ENCODE data around the gene NRXN3. TPM values are rescaled to one million over a fixed set of nuclear protein-coding genes. Genes with fewer than 3 reads are reported as not detected.
"Not testable (repeated sequence)": the region's sequence is repeated elsewhere in the genome, so short reads cannot be mapped to it uniquely, and the experiment has no call there.

The NRXN3 gene
- total and polyA plus RNA-seq, 2 experiments from 2014 or later: 0.08 to 0.11 TPM

DNA sequence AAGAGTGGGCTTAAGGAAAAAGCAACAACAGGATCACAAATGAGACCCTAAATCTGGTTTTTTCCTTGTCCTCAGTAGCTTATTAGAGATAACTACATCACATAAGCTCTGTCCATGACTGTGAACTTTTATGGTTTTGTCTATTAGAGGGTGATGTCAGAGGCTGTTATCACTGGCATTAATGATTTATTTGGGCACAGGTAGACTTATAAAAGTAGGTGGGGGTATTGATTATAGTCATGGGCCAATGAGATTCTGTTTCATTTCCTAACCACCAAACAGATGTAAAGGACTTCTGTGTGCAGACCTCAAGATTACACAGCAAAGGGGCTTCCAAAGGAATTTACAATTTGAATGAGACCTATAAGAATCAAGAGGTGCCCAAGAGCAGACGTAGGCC is 316.4 kb downstream of the NRXN3 start:
- Histone ChIP-seq H3K27me3 (replicated peaks; ENCODE audit: insufficient read depth) (no peaks in the 10 kb centered on the region), H3K4me3 (no peak overlapping the region), H3K4me2 (ENCODE audit: unreplicated experiment) (no peak overlapping the region), H3K9me3 (ENCODE audit: low read depth) (no peaks in the 10 kb centered on the region), H3K36me3 (ENCODE audit: low read depth) (no peaks in the 10 kb centered on the region), H3K79me2 (ENCODE audit: insufficient read depth) (no peaks in the 10 kb centered on the region), H3K27ac (no peak overlapping the region), H3K9me2 (ENCODE audit: insufficient read depth) (no peaks in the 10 kb centered on the region), H4K20me1 (ENCODE audit: insufficient read depth) (no peaks in the 10 kb centered on the region), H3K4me1 (ENCODE audit: insufficient read depth) (no peaks in the 10 kb centered on the region), H2AFZ (no peak overlapping the region), H3F3A (ENCODE audit: insufficient read depth) (no peaks in the 10 kb centered on the region), H3K9ac (no peak overlapping the region)
- no peak for TF ChIP-seq EZH2 (IDR thresholded peaks at IDR 0.05; ENCODE audit: insufficient read depth, poor library complexity, severe bottlenecking)
- no peak for TF ChIP-seq EZH2phosphoT487 (IDR thresholded peaks at IDR 0.05; ENCODE audit: insufficient read depth, low read depth)
- in situ Hi-C loops (cut with MboI): no loop called here
- no peak for DNase-seq
- WGBS, 2 experiments (ENCODE audit: low coverage in 1 of 2, low lambda C conversion rate in 2 of 2, missing lambda C conversion rate in 2 of 2): 7 to 13% methylated on average over 1 of the region's 1 CpG

DNA sequence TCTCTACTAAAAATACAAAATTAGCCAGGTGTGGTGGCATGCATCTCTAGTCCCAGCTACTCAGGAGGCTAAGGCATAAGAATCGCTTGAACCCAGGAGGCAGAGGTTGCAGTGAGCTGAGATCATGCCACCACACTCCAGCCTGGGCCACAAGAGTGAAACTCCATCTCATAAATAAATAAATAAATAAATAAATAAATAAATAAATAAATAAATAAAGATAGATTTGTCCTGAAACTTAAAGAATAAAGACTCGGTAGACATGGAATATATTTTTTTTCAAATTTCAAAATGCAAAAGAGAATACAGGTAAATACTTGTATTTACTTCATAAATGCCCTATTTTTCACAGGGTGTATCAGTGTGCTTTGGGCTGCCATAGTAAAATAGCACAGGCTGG is 317.4 kb downstream of the NRXN3 start:
- H3K4me3 ChIP-seq; H3K79me2 ChIP-seq (ENCODE audit: insufficient read depth); H3K9me3 ChIP-seq (ENCODE audit: low read depth); H2AFZ ChIP-seq; in situ Hi-C loops (cut with MboI); H3F3A ChIP-seq (ENCODE audit: insufficient read depth); H4K20me1 ChIP-seq (ENCODE audit: insufficient read depth); H3K27ac ChIP-seq; H3K9me2 ChIP-seq (ENCODE audit: insufficient read depth); H3K27me3 ChIP-seq (replicated peaks; ENCODE audit: insufficient read depth); H3K9ac ChIP-seq; DNase-seq; H3K4me1 ChIP-seq (ENCODE audit: insufficient read depth); H3K4me2 ChIP-seq (ENCODE audit: unreplicated experiment); H3K36me3 ChIP-seq (ENCODE audit: low read depth): not testable (repeated sequence)
- 17 to 23% methylated on average over 2 of the region's 2 CpGs for whole genome bisulfite sequencing, 2 experiments (ENCODE audit: low coverage in 1 of 2, low lambda C conversion rate in 2 of 2, missing lambda C conversion rate in 2 of 2)

DNA sequence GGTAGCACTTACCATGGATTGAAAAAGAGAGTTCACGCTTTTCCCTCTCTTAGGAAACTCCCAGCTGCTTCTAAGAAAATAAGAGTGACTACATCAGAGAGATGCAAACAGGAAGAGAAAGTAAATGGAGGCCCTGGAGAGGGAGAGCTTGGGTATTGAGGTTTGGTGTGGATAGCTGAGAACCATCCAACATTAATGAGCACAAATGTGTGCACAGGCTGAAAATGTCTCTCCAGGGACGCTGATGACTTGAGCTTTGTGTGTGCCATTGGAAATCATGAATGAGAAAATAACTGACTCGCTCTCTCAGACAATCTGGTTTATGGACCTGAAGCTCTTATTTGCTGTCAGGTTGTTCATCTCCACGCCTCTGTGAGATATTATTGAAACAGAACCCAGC is 318.8 kb downstream of the NRXN3 start:
- WGBS, 2 experiments (ENCODE audit: low coverage in 1 of 2, low lambda C conversion rate in 2 of 2, missing lambda C conversion rate in 2 of 2): 6 to 17% methylated on average over 4 of the region's 4 CpGs

DNA sequence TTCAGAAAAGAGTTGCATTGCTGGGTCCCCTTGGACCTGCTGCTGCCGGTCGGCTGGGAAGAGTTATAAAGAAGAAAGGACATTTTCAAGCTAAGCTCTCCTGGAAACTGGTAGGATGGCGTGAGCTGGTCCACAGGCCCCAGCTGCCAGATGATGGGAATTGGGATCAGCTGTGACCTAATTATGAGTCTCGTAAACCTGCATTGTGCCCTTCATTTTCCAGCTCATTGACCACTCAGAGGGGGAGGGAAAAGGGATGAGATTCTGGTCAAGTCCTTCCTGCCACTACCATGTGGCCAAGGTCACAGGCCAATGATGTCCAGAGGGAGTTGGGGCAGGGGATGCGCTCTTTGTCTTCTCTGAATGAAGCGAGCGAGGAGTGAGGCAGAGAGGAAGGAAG is 320.9 kb downstream of the NRXN3 start:
- Histone ChIP-seq H3K27me3 (replicated peaks; ENCODE audit: insufficient read depth) (no peaks in the 10 kb centered on the region), H3K4me2 (ENCODE audit: unreplicated experiment) (no peak overlapping the region), H3K4me3 (no peak overlapping the region), H3K9me2 (ENCODE audit: insufficient read depth) (no peaks in the 10 kb centered on the region), H2AFZ (no peak overlapping the region), H3K9me3 (ENCODE audit: low read depth) (no peaks in the 10 kb centered on the region), H4K20me1 (ENCODE audit: insufficient read depth) (no peaks in the 10 kb centered on the region), H3K36me3 (ENCODE audit: low read depth) (no peaks in the 10 kb centered on the region), H3F3A (ENCODE audit: insufficient read depth) (no peaks in the 10 kb centered on the region), H3K79me2 (ENCODE audit: insufficient read depth) (no peaks in the 10 kb centered on the region), H3K4me1 (ENCODE audit: insufficient read depth) (no peaks in the 10 kb centered on the region), H3K27ac (no peak overlapping the region), H3K9ac (no peak overlapping the region)
- TF ChIP-seq EZH2 (IDR thresholded peaks at IDR 0.05; ENCODE audit: insufficient read depth, poor library complexity, severe bottlenecking): no peak
- no peak for TF ChIP-seq EZH2phosphoT487 (IDR thresholded peaks at IDR 0.05; ENCODE audit: insufficient read depth, low read depth)
- in situ Hi-C loops (cut with MboI): no loop called here
- WGBS, 2 experiments (ENCODE audit: low coverage in 1 of 2, low lambda C conversion rate in 2 of 2, missing lambda C conversion rate in 2 of 2): 25 to 30% methylated on average over 7 of the region's 7 CpGs
- DNase-seq: no peak

More for the DNA sequence above, 318.8 kb downstream of the NRXN3 start:
- Histone ChIP-seq H3K9ac (no peak overlapping the region), H3K79me2 (ENCODE audit: insufficient read depth) (no peaks in the 10 kb centered on the region), H3K4me2 (ENCODE audit: unreplicated experiment) (no peak overlapping the region), H3K4me1 (ENCODE audit: insufficient read depth) (no peaks in the 10 kb centered on the region), H3K9me3 (ENCODE audit: low read depth) (no peaks in the 10 kb centered on the region), H3K27ac (no peak overlapping the region), H3K9me2 (ENCODE audit: insufficient read depth) (no peaks in the 10 kb centered on the region), H2AFZ (no peak overlapping the region), H3F3A (ENCODE audit: insufficient read depth) (no peaks in the 10 kb centered on the region), H3K36me3 (ENCODE audit: low read depth) (no peaks in the 10 kb centered on the region), H4K20me1 (ENCODE audit: insufficient read depth) (no peaks in the 10 kb centered on the region), H3K27me3 (replicated peaks; ENCODE audit: insufficient read depth) (no peaks in the 10 kb centered on the region), H3K4me3 (no peak overlapping the region)
- in situ Hi-C loops (cut with MboI): no loop called here
- no peak for DNase-seq
- TF ChIP-seq EZH2phosphoT487 (IDR thresholded peaks at IDR 0.05; ENCODE audit: insufficient read depth, low read depth) (no peak), EZH2 (IDR thresholded peaks at IDR 0.05; ENCODE audit: insufficient read depth, poor library complexity, severe bottlenecking) (no peak)

DNA sequence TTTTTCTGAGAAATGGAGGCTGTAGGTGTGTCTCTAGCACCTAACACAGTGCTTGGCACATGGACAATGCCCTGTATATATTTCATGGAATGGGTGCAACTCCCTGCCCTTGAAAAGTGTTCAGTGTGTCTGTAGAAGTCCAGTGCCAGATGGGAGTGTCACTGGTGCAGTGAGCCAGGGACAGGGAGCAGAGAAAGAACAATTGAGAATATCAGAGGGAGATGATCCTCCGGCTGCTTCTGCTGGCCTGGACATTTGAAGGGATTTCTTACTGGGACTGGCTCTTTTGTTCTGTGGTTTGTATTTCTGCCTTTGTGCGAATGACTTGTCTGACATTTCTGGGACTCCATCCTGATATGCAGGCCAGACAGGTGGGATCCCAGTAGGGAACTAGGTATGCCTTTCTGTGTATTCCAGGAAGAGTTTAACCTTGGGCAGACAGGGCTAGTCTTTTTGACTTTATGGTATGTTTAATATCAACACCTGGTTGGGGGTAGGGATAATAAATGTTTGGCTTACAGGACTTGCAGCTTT is 328.0 kb downstream of the NRXN3 start:
- Histone ChIP-seq H3K79me2 (ENCODE audit: insufficient read depth) (no peaks in the 10 kb centered on the region), H3K36me3 (ENCODE audit: low read depth) (no peaks in the 10 kb centered on the region), H2AFZ (no peak overlapping the region), H3K9ac (no peak overlapping the region), H3K4me1 (ENCODE audit: insufficient read depth) (no peaks in the 10 kb centered on the region), H3F3A (ENCODE audit: insufficient read depth) (no peaks in the 10 kb centered on the region), H3K27me3 (replicated peaks; ENCODE audit: insufficient read depth) (no peaks in the 10 kb centered on the region), H4K20me1 (ENCODE audit: insufficient read depth) (no peaks in the 10 kb centered on the region), H3K4me2 (ENCODE audit: unreplicated experiment) (no peak overlapping the region), H3K9me2 (ENCODE audit: insufficient read depth) (no peaks in the 10 kb centered on the region), H3K27ac (no peak overlapping the region), H3K9me3 (ENCODE audit: low read depth) (no peaks in the 10 kb centered on the region), H3K4me3 (no peak overlapping the region)
- 8 to 11% methylated on average over 2 of the region's 2 CpGs for WGBS, 2 experiments (ENCODE audit: low coverage in 1 of 2, low lambda C conversion rate in 2 of 2, missing lambda C conversion rate in 2 of 2)
- in situ Hi-C loops (cut with MboI): no loop called here
- DNase-seq: no peak
- TF ChIP-seq EZH2 (IDR thresholded peaks at IDR 0.05; ENCODE audit: insufficient read depth, poor library complexity, severe bottlenecking) (no peak), EZH2phosphoT487 (IDR thresholded peaks at IDR 0.05; ENCODE audit: insufficient read depth, low read depth) (no peak)
